Measurements from ENCODE around the gene EPX.

The EPX gene

DNA sequence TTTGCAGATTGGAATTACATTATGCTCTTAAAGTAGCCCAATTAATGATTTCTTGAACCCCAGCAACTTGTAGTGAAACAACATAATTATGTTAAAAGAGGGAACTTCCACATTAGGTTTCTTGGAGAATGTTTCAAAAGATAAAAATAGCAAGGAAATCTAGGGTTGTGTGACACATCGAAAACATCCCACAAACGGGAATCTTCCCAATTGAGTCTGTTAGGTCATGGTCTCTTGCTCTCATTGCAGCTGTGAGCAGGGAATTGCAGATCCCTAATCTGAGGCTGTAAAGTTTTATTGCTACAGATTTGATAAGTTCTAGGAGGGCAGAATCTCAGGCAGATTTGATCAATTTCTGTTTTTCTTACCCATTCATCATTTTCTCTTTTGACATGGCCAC is 39.1 kb downstream of the EPX start:
- no peak for DNase-seq

DNA sequence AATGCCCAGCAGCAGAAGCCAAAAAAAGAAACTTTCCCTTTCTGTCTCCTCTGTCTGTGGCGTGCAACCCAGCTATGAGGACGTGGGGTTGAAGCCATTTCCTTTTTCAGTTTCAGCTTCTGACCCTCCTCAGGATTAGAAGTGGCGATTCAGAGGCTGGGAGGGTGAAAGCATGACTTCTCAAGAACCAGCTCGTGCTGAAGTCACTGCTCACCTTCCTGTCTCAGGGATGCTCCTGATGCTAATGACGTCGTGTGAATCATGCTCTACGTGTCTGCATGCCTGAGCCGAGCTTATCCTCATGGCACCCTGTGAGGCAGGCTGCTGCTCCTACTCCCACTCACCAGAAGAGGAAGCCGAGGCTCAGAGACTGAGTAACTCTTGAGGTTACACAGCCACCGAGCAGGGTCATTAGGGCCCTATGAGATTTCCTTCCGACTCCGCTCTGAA is 40.2 kb downstream of the EPX start:
- DNase-seq = no peak

DNA sequence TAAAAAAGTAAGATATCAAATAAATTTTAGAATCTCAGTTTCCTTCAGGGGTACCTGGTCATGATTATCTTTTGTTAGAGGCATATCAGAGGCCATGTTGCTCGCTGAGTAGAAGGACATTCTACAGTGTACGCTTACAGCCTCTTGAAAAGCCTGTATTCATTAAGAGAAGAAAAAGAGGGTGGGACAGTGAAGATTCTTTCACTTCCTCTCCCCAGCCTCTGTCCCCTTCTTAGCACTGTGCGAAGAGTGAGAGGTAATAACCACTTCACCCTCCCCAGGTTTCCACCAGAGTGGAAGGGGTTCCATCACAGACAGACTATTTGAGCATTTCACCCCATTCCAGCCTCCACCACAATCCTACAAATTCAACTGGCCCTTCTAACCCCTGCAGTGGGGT is 41.0 kb downstream of the EPX start:
- DNase-seq = no peak

DNA sequence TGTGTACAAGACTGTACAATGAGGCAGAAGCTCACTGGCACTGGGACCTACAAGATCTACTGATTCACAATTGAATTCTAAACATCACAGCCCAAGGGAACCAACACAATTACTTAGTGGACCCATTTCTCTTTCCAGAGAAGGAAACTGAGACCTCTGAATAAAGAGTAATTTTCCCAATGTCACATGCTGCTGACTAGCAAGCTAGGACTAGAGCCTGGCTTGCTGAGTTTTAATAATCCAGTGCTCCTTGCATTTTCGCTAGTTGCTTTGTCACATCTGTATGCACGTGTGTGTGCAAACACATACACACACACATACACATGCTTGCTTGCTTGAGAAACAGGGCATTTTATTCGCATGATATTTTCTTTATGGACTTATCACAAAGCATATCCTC is 42.0 kb downstream of the EPX start:
- DNase-seq = no peak

DNA sequence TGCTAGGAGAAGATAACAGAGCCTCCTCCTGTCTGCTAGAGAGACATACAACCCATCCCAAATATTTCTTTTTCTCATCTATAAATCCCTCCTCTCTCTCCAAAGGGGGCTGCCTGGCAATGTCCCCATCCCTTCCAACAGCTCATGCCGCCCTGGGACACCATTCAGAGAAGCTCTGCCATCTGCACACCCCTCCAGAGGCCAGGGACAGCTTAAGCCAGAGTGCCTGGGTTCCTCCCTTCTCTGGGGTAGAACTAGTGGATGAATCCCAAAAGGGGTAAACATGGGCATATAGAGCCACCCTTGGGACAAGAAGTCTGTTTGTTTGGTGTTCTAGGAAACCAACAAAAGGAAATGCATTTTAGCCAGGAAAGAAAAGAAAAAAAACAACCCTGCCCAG is 43.3 kb downstream of the EPX start:
- DNase-seq = no peak

DNA sequence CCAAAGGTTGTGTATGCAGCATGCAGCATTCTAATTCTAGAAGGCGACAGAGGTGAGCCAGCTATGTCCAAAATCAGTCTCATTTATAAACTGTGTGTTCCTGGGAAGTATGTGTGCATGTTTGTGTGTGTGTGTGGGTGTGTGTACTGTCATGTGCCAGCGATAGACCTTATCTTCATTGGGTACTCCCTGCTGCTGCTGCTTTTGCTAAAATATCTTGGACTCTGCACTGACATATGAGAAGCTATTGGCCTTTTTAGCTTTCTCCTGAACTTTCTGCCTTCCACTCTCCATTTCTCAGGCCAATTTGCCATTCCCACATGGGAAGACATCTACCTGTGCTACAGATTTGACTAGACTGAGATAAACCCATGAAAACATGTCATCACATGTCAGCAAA is 43.9 kb downstream of the EPX start:
- no peak for DNase-seq

DNA sequence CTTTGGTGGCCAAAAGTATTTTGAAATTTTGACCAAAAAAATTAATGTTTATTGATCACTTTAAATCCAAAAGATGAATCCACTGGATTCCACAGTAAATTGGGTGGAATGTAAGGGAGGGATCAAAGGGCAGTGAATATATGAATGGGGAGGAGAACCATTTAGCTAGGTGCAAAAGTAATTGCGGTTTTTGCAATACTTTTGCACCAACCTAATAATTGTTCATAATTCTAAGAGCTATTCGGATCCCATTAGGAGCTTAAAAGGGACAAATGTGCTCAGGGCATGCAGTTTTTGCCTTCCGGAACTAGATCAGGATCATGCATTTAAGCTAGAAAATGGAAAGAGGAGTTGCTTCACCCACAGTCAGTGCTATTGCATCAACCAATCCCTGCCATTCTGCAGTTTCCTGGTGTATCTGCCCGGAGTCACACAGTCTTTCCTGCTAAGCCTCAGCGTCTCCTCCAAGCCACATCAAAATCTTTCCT is 45.7 kb downstream of the EPX start, which contains the start of gene LPO:
Gene LPO (plus strand): TSS at position 438 of the 488 bp plus-strand sequence. CDS start 4,396 bp downstream, outside the sequence.
- no peak for DNase-seq

DNA sequence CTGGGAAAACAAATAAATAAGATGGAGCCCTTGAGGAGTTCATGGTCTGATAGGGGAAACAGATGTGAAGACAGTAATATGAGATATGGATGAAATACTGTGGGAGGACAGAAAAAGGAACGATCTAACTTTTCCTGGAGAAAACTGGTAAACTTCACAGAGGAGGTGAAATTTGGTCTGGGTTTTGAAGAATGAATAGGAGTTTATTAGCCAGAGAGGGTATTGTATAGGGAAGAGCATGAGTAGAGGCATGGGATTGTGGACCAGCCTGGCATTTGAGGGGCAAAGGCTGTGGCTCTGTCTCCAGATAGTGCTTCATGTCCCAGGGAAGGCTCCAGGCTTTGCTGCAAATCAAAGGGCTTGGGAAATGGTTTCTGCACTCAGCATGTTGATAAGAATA is 47.5 kb downstream of the EPX start:
- DNase-seq = no peak

DNA sequence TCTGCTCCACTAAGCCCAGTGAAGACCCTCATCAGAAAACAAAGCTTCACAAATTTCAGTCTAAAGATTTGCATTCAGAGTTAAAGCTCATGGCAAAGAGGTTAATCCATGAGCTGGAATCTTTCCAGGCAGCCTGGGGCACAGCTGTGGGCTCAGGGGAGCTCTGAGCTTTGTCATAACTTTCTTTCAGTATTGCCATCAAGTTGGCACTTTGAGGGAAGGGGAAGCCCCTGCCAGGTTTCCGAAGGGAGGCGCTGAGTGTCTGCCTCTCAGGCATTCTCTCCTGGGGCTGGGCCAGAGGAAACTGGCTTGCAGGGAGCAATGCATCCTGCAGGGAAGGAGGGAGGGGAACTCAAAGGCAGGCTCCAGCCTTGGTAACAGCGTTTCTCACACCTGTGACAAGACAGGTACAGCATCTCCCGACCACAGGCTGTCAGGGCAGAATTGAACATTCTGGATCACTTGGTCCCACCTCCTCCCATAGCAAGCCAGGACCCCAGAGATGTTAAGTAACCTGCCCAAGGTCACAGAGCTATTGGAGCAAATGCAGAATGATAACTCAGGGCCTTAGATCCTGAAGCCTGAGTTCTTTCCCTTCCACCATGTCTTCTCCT is 49.8 kb downstream of the EPX start:
- no peak for DNase-seq

DNA sequence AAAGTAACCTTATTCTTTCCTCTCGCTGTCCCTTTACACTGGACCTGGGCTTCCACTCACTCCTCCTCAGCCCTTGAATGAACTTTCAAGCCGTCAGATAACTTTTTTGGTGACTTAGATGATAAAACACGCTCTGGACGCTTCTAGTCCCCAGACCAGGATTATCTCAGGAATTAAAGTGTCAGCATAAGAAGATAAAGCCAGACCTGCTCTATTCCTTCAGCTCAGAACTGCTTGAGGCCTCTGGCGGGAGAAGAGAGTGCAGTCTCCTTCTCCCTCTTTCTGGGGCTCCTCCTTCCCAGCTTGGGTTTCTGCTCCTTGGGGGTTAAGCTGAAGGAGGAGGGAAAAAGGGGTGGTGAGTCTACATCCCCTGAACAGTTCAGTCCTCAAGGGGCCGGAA is 52.4 kb downstream of the EPX start:
- no peak for DNase-seq

DNA sequence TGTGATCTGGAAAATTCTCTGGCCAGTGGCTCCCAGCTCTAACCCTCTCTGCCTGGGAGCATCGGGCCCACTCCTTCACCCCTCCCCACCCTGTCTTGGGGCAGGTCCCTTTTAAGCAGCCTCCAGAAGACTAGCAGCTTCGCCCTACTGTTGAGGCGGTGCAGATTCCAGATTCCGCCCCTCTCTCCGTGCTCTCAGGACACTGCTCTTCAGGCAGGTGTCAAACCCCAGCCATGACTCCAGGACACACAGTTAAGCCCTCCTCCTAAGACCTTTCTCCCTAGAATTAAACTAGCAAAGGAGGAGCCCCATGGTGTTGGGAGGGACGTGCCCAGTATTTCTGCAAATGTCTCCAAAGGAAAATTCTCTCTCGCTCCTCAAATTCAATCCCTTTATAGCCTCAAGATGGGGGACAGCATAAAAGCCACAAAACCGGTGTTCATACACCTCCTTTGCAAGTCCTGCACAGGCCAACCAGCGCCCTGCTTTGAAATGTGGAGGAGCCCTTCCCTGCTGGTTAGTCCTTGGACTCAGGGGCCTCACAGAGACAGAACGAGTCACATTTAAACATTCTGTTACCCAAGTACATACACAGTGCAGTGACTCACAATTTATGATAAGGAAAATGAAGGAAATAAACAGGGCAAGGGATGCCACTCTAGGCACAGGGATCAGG is 53.0 kb downstream of the EPX start:
- no peak for DNase-seq

DNA sequence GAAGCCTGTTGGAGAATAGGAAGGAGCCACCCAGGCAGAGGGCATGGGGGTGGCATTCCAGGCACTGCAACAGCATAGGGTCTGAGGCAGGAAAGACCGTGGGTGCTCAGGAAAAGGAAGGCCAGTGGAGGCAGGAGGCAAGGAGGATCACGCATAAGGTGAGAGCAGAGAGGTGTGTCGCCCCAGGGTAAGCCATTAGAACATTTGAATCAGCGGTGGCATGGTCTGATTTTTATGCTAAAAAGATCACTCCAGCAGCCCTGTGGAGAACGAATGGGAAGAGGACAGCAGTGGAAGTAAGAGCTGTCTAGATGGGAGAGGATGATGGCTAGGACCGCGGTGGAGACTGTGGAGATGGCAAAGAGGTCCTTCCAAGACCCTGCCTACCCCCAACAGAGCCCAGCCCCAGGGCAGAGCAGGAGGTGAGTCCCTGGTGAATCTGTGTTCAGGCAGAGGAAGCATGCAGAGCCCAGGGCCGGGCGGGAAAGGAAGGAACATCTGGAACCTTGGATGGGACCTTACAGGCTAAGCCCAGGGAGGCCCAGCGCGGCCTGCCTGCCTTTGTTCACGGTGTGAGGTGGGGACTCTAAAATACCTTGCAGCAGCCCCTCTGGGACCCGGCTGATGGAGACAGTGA is 53.7 kb downstream of the EPX start:
- DNase-seq = no peak

DNA sequence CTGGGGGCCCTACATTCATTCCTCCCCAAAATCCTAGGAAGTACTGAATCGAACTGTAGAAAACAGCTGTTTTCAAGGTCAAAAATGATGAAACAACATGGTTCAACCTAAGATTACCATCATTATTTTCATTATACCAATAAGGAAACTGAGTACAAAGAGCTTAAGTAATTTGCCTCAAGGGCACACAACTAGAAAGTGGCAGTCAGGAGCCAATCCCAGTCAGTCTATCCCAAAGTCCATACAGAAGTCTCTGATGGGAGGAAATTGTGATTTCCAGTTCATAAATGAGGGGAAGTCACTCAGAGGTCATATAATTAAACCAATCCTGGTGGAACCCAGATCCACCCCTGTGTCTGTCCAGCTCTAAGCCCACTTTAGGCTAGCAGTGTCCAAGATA is 54.3 kb downstream of the EPX start:
- DNase-seq = no peak

DNA sequence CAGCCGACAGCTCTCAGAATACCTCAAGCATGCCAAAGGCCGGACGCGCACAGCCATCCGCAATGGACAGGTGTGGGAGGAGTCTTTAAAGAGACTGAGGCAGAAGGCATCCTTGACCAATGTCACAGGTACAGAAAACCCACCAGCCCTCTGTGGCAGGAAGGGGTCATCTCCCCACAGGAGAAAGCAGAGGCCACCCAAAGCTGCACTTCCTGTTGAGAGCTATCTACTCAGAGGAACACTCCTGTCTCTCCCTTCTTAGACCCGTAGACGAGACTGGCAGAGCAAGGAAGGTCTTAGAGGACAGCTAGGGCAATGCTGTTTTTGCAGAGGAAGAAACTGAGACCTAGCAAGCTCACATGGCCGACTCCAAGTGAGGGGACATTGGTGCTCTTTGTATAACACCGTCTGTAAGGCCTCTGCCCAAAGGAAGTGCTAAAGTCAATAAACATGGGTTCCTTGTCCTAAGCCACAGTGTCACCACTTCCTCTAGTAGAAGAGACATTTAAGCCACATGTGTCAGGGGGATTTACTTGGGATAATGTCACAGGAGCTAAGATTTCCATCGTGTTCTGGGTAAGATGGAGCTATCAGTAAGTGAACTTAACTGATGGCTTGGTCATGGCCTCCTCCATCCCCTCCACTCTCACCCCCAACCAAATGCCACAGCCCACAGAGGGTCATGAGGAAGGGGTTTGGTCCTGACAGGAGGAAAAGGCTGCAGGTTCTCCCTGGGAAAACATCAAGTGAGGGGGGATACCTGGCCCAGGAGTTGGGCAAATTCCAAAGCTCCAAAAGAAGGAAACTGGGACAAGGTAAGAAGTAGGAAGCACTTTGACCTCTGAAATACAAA is 55.2 kb downstream of the EPX start:
- no peak for DNase-seq

DNA sequence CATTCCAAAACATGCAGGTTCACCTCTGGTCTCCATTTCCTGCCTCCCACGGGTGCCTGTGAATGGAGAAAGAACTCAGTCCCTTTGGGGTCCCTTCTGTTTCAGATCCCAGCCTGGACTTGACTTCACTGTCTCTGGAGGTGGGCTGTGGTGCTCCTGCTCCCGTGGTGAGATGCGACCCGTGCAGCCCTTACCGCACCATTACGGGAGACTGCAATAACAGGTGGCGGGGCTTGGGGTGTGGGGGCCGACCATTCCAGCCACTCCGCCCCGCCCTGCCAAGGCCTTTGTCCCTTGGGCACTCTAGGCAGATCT is 56.4 kb downstream of the EPX start:
- DNase-seq = no peak

DNA sequence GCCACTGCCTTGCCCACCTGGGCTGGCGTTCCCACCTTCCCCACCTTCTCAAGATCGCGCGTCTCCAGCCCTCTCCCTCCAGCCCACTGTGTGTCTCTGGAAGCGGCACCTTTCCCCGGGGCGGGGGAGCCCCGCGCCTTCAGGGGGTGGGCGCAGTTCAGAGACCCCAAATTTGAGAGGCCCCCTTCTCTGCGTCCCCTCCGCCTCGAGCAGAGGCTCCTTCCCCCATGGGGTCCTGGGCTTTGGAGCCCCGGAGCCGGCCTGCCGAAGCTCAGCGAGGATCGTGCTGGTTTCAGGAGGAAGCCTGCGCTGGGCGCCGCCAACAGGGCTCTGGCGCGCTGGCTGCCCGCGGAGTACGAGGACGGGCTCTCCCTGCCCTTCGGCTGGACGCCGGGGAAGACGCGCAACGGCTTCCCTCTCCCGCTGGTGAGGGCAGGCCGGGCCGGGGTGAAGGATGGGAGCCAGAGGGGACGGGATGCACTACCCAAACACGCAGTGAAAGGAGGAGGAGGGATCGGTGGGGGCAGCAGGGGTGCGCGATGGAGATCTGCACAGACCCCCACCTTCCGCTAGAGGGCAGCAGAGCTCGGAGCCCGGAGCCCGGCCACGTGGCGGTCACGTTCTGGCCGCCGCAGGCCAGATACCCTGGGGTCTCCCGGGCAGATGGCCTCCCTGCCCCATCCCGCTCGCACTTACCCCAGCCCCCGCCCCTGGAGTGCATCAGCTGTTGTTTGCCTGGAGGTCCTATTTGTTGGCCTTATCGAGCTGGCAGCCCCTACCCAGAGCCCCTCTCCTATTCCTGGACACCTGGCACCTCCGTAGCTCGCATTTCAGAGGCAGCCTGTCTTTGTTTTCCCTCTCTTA is 57.0 kb downstream of the EPX start:
- DNase-seq = peak; percentile 63

DNA sequence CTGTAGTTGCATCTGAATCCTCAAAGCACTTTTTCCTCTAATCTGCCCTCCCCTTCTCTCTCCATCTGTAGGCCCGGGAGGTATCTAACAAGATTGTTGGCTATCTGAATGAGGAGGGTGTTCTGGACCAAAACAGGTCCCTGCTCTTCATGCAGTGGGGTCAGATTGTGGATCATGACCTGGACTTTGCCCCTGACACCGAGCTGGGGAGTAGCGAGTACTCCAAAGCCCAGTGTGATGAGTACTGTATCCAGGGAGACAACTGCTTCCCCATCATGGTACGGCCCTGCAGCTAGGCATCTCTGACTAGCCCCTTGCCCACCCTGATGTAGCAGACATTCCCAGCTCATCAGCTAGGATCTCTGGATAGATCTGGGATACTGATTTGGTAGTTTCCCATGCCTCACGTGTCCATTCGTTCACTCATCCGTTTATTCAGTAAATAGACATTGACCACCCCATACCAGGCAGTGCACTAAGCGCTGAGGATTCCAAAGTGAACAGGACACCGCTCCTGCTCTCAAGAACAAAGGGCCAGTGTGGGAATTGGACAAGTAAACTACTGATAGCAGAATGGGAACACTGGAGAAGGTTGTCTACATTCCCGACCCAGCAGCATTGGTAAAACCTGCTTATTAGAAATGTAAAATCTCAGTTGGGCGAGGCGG is 58.0 kb downstream of the EPX start:
- DNase-seq = no peak

DNA sequence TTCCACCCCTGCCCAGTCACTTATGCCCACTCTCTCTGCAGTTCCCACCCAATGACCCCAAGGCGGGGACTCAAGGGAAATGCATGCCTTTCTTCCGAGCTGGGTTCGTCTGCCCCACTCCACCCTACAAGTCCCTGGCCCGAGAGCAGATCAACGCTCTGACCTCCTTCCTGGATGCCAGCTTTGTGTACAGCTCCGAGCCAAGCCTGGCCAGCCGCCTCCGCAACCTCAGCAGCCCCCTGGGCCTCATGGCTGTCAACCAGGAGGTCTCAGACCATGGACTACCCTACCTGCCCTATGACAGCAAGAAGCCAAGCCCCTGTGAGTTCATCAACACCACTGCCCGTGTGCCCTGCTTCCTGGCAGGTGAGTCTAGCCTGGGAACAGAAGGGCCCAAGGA is 59.6 kb downstream of the EPX start:
- DNase-seq = no peak

DNA sequence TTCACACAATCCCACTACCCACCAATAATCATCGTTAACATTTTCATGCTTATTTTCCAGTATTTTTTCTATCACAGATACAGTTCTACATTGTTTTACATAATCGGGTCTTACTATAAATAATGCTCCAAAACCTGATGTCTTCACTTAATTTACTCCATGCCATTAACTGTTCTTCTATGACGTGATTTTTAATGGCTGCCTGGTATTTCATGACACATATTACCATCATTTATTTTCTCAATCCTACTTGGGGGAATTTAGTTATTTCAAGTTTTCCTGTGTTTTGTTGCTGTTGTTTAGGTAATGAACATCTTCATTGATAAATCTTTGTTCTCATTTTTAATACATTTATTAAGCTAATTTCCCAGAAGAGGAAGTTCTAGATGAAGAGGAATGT is 60.6 kb downstream of the EPX start:
- no peak for DNase-seq

All from central memory CD4-positive, alpha-beta T cell (primary cell).